CD4-positive, alpha-beta T cell treated with Interleukin-10 for 1 hour (primary cell): ENCODE results near the gene OSBPL5.

Experiments used
- DNase-seq: peaks from one replicate; pipeline ENCODE4 v3.0.0-alpha.2; 2020

OSBPL5 gene

GRCh38 chr11:3049430-3050243 is 115.5 kb downstream of the OSBPL5 start:
- peak; percentile 88 for DNase-seq

GRCh38 chr11:3047637-3048036 is 117.5 kb downstream of the OSBPL5 start:
- no peak for DNase-seq

DNA sequence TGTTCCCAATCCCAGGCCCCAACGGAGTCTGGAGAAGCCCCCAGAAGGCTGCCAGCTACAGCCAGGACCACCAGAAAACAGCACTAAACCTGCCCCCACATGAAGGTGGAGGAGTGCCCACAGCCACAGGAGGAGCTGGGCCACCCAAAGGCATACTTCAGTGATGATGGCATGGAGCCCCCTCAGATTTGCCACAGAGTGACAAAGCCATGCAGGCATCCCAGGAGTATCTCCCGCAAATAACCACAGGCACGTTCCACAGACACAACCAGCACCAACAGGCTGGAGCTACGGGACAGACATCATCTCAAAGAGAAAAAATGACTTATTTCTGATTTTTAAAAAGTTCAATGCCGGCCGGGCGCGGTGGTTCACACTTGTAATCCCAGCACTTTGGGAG is 118.5 kb downstream of the OSBPL5 start:
- DNase-seq = no peak

DNA sequence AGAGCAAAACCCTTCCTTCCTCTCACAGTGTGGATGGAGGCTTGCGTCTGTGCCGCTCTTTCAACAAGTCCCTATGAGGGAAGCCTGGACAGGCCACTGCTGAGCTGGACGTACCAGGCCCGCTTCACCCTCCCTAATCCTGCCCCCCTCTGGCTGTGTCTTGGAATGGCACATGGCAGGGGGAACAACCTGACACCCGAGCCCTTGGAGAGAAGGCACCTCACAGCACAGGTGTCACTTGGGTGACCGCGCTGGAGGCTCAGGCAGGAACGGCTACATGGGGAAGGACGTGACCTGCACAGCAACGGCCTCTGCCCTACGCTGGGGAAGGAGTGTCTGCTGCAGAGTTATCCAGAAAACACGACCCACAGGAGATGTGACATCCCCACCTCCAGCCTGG is 118.9 kb downstream of the OSBPL5 start:
- DNase-seq = no peak

GRCh38 chr11:3044915-3045314 is 120.2 kb downstream of the OSBPL5 start:
- no peak for DNase-seq

GRCh38 chr11:3044004-3044403 is 121.1 kb downstream of the OSBPL5 start:
- no peak for DNase-seq

DNA sequence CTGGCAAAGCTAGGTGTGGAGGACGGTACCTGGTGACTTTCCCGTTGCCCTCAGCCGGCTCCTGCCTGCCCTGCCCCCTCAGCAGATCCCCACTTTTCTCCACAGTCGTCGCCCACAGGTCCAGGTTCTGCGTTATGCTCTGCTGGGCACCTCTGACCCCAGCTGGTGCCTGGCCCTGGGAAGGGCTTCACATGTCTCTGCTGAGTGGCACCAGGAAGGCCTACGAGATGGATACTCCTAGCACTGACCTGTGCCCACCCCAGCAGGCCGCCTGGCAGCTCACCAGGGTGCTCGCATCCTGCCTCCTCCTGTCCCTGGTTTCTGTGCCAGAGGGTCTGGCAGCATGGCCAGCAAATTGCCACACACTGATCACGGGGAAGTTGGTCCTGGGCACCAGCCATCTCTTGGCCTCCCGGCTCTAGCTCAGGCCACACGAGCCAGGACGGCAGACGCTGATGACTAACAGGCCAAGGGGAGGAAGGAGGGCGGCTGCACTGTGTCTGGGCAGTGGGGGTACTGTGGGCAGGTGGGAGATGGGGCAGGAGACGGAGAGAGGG is 121.7 kb downstream of the OSBPL5 start:
- DNase-seq = no peak

GRCh38 chr11:3042496-3043314 is 122.4 kb downstream of the OSBPL5 start:
- DNase-seq = no peak

DNA sequence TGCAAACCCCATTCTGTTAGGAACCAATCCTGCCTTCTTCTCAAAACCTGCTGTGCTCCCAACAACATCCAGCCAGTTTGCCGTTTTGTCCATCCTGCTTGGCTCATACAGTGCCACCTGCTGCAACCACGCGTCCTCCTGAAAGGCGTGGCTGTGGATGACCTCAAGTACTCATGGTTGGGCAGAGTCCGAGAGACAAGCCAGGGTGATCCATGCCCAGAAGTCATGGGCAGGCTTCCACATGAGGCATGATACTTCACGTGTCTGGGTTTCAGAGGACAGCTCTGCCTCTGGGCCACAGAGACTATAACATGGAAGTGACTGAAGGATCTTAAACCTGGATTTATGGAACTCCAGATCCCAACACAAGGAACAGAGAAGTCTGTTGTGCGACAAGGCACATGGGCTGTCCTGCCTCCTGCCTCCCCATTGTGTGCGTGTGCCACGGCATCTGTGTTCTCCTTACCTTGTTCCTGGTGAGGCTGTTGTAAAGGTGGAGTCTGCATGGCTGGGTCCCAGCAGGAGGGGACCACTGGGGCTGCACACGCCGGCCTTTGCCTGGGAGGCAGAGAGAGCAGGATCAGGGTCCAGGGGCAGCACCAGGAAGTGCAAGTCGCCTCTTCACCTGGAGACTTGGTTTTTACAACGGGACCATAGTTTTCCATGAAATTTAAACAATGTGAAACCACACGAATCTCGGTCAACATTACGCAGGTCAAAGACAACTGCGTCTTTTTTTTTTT is 123.2 kb downstream of the OSBPL5 start:
- no peak for DNase-seq

GRCh38 chr11:3040881-3041280 is 124.2 kb downstream of the OSBPL5 start:
- no peak for DNase-seq

DNA sequence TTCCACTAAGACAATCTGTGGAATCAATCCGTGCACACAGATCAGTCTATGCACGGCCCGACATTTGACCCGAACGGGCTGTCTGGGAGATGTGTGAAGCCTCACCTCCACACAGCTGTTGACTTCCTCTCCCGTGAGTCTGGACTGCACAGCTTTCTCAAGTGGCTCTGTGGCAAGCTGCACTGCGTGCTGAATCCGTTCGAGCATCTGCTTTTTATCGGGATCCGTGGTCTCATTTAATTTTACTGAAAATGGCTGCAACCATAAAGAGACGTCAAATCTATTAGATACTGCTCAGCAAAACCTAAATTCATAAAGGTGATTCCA is 127.2 kb downstream of the OSBPL5 start:
- no peak for DNase-seq
